CD4-positive, alpha-beta T cell treated with Interleukin-1 beta for 1 hour (primary cell): ENCODE results near the gene SELENOV.

Source experiments
- DNase-seq, 2 donors: peaks; one replicate each; pipeline ENCODE4 v3.0.0-alpha.2; 2020 to 2022

The SELENOV gene

GRCh38 chr19:39566064-39566463 is 51.1 kb downstream of the SELENOV start:
- DNase-seq: no peak

GRCh38 chr19:39568604-39569003 is 53.7 kb downstream of the SELENOV start:
- DNase-seq: no peak
